GM21786 (cell line): ENCODE results near the gene ADGRV1.
A peak's percentile ranks its signal among the peaks of the same experiment; 100 is the strongest.
"Not testable (repeated sequence)": the region's sequence is repeated elsewhere in the genome, so short reads cannot be mapped to it uniquely, and the experiment has no call there.

ENCODE experiments used
- ATAC-seq: cut with Tn5 transposase; IDR thresholded peaks from one replicate; pipeline ENCODE4 v1.9.1; 2021; ENCODE audit not compliant: unreplicated experiment

ADGRV1 gene

DNA sequence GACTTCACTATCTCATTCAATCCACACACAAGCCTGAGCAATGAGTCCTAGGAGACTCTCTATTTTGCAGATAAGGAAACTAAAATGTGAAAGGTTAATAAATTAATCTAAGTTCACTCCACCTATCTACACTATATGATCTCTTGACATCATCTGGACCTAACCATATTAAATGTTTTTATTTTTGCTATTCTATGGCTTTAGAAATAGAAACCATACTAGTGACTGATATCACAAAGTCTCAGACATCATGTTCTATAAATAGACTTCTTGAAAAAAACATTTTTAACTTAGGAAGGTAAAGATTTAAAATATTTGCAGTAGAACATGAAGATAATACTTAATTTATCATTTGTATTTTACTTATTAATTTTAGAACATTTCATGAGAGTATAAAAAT is 9.4 kb upstream of the ADGRV1 start:
- ATAC-seq = no peak

GRCh38 chr5:90549729-90550275 is 8.8 kb upstream of the ADGRV1 start:
- ATAC-seq = no peak

- ATAC-seq = no peak
Observed at GRCh38 chr5:90550963-90551362, 7.6 kb upstream of the ADGRV1 start.

GRCh38 chr5:90551376-90551775 is 7.2 kb upstream of the ADGRV1 start:
- no peak for ATAC-seq

DNA sequence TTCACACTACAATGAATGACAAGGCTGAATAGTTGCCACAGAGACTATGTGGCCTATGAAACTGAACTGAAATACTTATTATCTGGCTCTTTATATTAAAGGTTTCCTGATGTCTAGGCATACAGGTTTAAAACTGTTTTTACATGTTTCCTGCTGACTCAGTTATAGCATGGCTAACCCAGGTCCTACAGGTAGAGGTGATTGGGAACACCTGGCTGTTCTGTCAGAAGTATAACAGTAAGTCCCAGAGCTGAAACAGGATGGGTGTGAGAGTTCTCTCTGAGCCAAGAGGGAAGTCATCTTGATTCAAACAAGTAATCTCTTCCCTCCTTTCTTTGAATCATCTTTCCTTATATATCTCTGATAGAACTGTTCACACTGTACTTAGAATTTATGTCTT is 4.9 kb upstream of the ADGRV1 start:
- no peak for ATAC-seq

DNA sequence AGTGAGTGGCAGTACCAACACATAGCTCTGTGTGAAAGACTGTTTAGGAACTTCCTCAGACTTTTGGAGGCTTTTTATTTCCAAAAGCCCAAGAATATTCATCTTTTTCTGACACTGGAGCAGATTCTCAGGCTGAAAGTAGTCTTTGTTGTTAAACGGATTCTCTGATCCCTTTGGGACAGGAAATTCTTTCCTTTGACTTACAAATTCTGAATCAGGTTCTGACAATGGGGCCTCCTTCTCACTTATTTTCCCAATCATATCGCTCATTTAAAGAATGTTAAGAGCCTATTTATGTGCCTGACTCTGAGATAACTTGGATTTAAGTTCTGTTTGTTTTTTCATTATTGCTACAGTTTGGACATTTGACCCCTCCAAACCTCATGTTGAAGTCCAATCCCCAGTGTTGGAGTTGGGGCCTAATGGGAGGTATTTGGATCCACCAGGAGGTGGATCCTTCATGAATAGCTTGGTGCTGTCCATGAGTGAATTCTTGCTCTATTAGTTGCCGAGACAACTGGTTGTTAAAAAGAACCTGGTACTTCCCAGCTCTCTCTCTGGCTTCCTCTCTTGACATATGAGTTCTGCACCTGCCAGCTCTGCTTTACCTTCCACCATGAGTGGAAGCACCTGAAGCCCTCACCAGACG is 4.1 kb upstream of the ADGRV1 start:
- ATAC-seq = no peak

- ATAC-seq = no peak
Observed at GRCh38 chr5:90555666-90556065, 2.9 kb upstream of the ADGRV1 start.

DNA sequence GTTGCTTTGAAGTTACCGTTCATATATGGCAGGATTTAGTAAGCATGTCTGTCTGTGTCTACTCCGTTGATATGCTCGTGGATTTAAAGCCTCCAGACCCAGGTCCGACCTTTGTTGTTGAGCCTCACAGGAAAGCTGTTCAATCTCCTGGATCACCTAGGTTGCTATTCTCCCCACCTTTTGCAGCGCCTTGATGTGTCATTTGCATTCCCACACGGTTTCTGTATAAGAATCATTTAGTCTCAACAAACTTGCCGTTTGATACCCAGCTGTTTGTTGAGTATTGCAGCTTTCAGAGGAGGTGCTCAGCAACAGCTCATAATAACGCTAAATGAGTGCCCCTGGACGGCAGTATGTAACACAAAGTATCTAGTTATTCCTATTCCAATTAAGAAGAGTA is 1.2 kb upstream of the ADGRV1 start:
- ATAC-seq = no peak

DNA sequence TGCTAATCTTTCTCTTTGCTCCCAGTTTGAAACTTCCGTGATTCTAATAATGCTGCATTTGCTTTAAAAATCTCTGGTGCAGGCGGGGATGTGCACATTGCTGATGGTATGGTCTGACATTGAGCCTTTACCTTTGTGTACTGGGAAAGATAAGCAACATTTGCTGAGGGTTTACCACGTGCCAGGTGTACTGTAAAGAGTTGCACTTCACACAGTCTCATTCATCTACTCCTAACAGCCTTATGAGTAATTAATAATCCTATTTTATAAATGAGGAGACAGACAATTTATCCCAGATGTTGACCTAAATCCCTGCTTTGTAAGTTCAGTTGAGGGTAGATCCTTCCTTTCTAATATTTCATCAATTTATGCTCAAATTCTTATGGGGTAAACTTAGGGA is 726 bp upstream of the ADGRV1 start:
- no peak for ATAC-seq

- no peak for ATAC-seq
Observed at GRCh38 chr5:90560771-90561170, 2.2 kb downstream of the ADGRV1 start.

DNA sequence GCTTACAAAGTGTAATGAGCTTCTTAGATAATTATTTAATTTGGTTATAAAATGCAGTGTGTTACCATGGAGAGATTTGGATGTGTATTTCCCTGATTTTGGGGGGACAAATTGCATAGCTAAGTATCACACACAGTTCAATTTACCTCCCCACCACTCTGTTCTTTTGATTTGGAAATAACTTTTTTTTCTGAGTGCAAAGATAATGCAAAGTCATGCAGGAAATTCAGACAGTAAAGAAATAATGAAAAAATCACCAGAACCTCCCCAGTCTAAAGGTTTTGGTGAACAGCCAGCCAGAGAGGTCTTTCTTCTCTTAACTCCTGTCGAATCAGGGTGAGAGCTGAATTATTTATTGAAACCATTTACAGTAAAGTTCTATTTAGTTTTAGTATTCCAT is 3.2 kb downstream of the ADGRV1 start:
- ATAC-seq = no peak

DNA sequence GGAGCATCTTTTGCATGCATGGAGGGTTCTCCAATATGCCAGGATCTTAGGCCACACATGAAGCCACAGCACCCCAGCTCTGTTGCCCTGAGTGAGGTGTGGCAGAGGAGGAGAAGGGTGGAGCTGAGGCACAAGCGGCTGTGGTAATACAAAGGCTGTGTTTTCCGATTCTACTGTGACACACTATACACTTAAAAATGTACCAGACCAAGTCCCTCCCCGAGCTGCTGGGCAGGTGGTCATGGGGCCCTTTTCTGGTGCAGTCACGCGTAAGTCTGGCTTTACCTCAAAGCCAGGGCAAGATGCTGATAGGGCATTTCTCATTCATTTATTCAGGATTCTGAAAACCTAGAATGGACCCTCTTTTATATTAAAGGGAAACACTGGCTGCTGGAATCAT is 3.7 kb downstream of the ADGRV1 start:
- ATAC-seq = no peak

- no peak for ATAC-seq
Observed at GRCh38 chr5:90563108-90563507, 4.5 kb downstream of the ADGRV1 start.

DNA sequence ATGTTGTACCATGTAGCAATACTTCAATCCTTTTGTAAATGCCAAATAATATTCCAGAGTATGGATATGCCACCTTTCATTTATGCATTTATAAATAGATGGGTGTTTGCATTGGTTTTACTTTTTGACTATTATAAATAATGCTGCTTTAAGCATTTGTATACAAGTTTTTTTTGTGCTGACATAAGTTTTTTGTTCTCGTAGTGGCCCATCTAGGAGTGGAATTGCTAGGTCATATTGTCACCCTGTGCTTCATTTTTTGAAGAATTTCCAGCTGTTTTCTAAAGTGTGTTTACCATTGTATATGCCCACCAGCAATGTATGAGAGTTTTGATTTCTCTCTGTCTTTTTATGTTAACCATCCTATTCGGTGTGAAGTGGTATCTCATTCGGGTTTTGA is 6.9 kb downstream of the ADGRV1 start:
- ATAC-seq = no peak

GRCh38 chr5:90569084-90569483 is 10.5 kb downstream of the ADGRV1 start:
- peak; percentile 55 for ATAC-seq

GRCh38 chr5:90570034-90570433 is 11.4 kb downstream of the ADGRV1 start:
- no peak for ATAC-seq

- ATAC-seq = no peak
Observed at GRCh38 chr5:90571147-90571773, 12.7 kb downstream of the ADGRV1 start.

DNA sequence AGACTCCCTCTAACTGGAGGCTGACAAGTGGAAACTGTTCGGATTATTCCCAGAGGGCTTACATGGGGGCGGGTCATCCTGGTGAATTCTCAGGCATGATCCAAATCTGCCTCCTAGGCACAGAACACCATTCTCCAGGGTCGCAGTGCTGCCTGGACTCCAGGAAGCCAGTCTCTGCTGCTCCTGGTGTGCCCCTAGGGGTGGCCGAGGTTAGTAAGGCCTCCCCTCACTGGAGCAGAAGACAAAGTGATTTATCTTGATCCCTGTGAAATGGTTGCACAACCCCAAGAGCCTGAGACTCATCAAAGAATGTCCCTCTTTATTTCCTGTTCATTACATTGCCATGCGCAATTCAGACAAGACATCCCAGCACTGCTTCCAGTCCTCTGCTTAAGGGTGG is 17.1 kb downstream of the ADGRV1 start:
- no peak for ATAC-seq

GRCh38 chr5:90576566-90576965 is 18.0 kb downstream of the ADGRV1 start:
- not testable (repeated sequence) for ATAC-seq

- not testable (repeated sequence) for ATAC-seq
Observed at GRCh38 chr5:90579905-90580304, 21.3 kb downstream of the ADGRV1 start.

- no peak for ATAC-seq
Observed at GRCh38 chr5:90581956-90582355, 23.4 kb downstream of the ADGRV1 start.

GRCh38 chr5:90585337-90585986 is 26.9 kb downstream of the ADGRV1 start:
- ATAC-seq = no peak
